ENCODE data around the gene ZC3HAV1. TPM values are rescaled to one million over a fixed set of nuclear protein-coding genes. Genes with fewer than 3 reads are reported as not detected.
"Not testable (repeated sequence)": the region's sequence is repeated elsewhere in the genome, so short reads cannot be mapped to it uniquely, and the experiment has no call there.

Gene ZC3HAV1
- total RNA-seq, 1 experiment from 2014 or later: 45.8 TPM

DNA sequence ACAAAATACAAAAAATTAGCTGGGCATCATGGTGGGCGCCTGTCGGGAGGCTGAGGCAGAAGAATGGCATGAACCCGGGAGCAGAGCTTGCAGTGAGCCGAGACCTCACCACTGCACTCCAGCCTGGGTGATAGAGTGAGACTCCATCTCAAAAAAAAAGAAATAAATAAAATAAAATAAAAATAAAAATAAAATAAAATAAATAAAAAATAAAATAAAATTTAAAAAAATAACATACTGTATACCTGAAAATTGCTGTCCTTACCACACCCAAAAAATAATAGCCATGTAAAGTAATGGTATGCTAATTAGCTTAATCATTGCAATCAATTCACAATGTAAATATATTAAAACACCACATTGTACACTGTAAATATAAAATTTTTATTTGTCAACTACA, 77.0 kb downstream of the ZC3HAV1 start:
- DNase-seq (ENCODE audit: extremely low read depth, low read depth): no peak

DNA sequence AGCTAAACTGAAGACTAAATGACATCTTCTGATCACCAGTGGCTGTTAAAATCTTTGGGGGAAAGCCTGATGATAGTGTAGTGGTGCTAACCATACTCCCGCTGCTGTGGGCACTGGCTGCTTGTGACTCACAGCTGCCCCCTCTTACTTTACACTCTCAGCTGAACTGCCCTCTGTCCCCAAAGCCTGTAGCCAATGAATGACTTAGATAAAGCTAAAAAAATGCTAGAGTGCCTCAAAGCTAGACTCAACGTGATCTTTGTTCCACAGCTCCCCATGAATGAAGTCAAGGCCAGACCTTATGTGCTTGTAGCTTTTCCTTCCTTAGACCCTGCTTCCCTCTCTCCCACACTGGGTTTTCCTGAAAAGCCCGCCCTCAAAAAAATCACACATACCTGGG, 80.2 kb downstream of the ZC3HAV1 start:
- no peak for DNase-seq (ENCODE audit: extremely low read depth, low read depth)

- DNase-seq (ENCODE audit: extremely low read depth, low read depth): no peak
Measured at GRCh38 chr7:139026551-139026950, 83.0 kb downstream of the ZC3HAV1 start.

GRCh38 chr7:139025861-139026260, 83.7 kb downstream of the ZC3HAV1 start:
- DNase-seq (ENCODE audit: extremely low read depth, low read depth): not testable (repeated sequence)

DNA sequence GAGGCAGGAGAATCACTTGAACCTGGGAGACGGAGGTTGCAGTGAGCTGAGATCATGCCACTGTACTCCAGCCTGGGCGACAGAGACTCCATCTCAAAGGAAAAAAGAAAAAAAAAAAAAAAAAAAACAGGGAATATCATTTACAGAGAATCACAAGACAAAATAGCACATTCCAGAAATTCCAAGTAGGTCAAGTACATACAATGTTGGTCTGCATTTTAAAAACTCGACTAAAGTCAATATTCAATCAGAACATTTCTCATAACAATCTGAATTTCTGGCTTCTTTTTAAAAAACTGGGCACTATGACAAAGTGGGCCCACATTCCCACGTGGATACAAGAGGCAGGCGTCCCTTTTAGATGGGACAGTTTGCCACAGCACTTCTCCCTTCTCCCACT, 86.4 kb downstream of the ZC3HAV1 start:
- DNase-seq (ENCODE audit: extremely low read depth, low read depth): no peak

- no peak for DNase-seq (ENCODE audit: extremely low read depth, low read depth)
Measured at GRCh38 chr7:139022286-139022685, 87.2 kb downstream of the ZC3HAV1 start.

- DNase-seq (ENCODE audit: extremely low read depth, low read depth): no peak
Measured at GRCh38 chr7:139018910-139019309, 90.6 kb downstream of the ZC3HAV1 start.

GRCh38 chr7:139016931-139017511, 92.5 kb downstream of the ZC3HAV1 start:
- DNase-seq (ENCODE audit: extremely low read depth, low read depth): peak; percentile 68

- no peak for DNase-seq (ENCODE audit: extremely low read depth, low read depth)
Measured at GRCh38 chr7:139011373-139011772, 98.1 kb downstream of the ZC3HAV1 start.

GRCh38 chr7:139004321-139005090, 105.0 kb downstream of the ZC3HAV1 start:
- no peak for DNase-seq (ENCODE audit: extremely low read depth, low read depth)

GRCh38 chr7:138999414-138999813, 110.1 kb downstream of the ZC3HAV1 start:
- DNase-seq (ENCODE audit: extremely low read depth, low read depth): no peak

Other genes with a start within 250 kb of the ZC3HAV1 start
- 6.3 and 7.5 TPM in 2 replicates for gene KIAA1549, start 128.3 kb downstream of the ZC3HAV1 start, total RNA-seq (2014; rRNA removed; shearing (Covaris generic))
- 11.4 and 12.4 TPM in 2 replicates for gene ZC3HAV1L, start 73.7 kb downstream of the ZC3HAV1 start, total RNA-seq (2014; rRNA removed; shearing (Covaris generic))
- gene UBN2, start 121.5 kb upstream of the ZC3HAV1 start, total RNA-seq (2014; rRNA removed; shearing (Covaris generic)): 5.4 and 6.5 TPM in 2 replicates
- gene FMC1, start 231.6 kb upstream of the ZC3HAV1 start, total RNA-seq (2014; rRNA removed; shearing (Covaris generic)): 13.5 and 14.8 TPM in 2 replicates